ENCODE data around the gene PROX1. TPM values are rescaled to one million over a fixed set of nuclear protein-coding genes. Genes with fewer than 3 reads are reported as not detected.

PROX1 gene
- total RNA-seq, 1 donor from 2014 or later: 4.8 TPM

GRCh38 chr1:214010717-214011116, 22.9 kb downstream of the PROX1 start:
- no peaks in the 10 kb centered on the region for H3K9me3 Mint-ChIP-seq (ENCODE audit: unreplicated experiment)
- TF ChIP-seq EZH2 (IDR thresholded peaks at IDR 0.05; ENCODE audit: insufficient read depth, low read length): no peak
- H3K4me1 ChIP-seq (ENCODE audit: insufficient read depth, low read length): no peaks in the 10 kb centered on the region

GRCh38 chr1:214012418-214012817, 24.6 kb downstream of the PROX1 start:
- H3K4me3 Mint-ChIP-seq (ENCODE audit: unreplicated experiment): no peak overlapping the region
- FAIRE-seq (no peak), DNase-seq (ENCODE audit: low read depth) (no peak)
- H3K4me1 ChIP-seq (ENCODE audit: insufficient read depth, low read length): no peaks in the 10 kb centered on the region
- no peaks in the 10 kb centered on the region for H3K4me1 Mint-ChIP-seq (ENCODE audit: low read depth, unreplicated experiment)
- no peak overlapping the region for H3K27ac ChIP-seq (ENCODE audit: low read depth, low read length)
- H3K4me3 ChIP-seq (ENCODE audit: insufficient read depth, low read depth, low read length): no peak overlapping the region
- TF ChIP-seq CTCF (IDR thresholded peaks at IDR 0.05; ENCODE audit: insufficient read depth, low read depth, low read length) (no peak), EZH2 (IDR thresholded peaks at IDR 0.05; ENCODE audit: insufficient read depth, low read length) (no peak)
- no peaks in the 10 kb centered on the region for H3K9me3 ChIP-seq (ENCODE audit: insufficient read depth, low read depth, low read length)
- no peaks in the 10 kb centered on the region for H3K36me3 ChIP-seq (ENCODE audit: insufficient read depth, low read length)
- no peak overlapping the region for H3K27ac Mint-ChIP-seq (ENCODE audit: unreplicated experiment)
- no peak overlapping the region for H2AFZ ChIP-seq (ENCODE audit: low read depth, low read length)
- no peaks in the 10 kb centered on the region for H3K9me3 Mint-ChIP-seq (ENCODE audit: unreplicated experiment)
- H4K20me1 ChIP-seq (ENCODE audit: insufficient read depth, low read length): no peaks in the 10 kb centered on the region
- no peak overlapping the region for H3K9ac ChIP-seq (ENCODE audit: low read length)
- peaks cover 9% of the 10 kb centered on the region for H3K27me3 Mint-ChIP-seq (ENCODE audit: low read depth, unreplicated experiment)
- no peaks in the 10 kb centered on the region for H3K79me2 ChIP-seq (ENCODE audit: insufficient read depth, low read length)
- H3K4me2 ChIP-seq (ENCODE audit: low read length): no peak overlapping the region
- peaks cover 2% of the 10 kb centered on the region for H3K36me3 Mint-ChIP-seq (ENCODE audit: low read depth, unreplicated experiment)
- H3K27me3 ChIP-seq (ENCODE audit: insufficient read depth, low read length): peaks cover 2% of the 10 kb centered on the region

More at GRCh38 chr1:214010717-214011116, 22.9 kb downstream of the PROX1 start:
- DNase-seq (ENCODE audit: low read depth): no peak
- Histone ChIP-seq H3K9ac (ENCODE audit: low read length) (no peak overlapping the region), H3K27ac (ENCODE audit: low read depth, low read length) (no peak overlapping the region), H3K27me3 (ENCODE audit: insufficient read depth, low read length) (peaks cover 2% of the 10 kb centered on the region), H3K4me2 (ENCODE audit: low read length) (no peak overlapping the region), H2AFZ (ENCODE audit: low read depth, low read length) (no peak overlapping the region), H4K20me1 (ENCODE audit: insufficient read depth, low read length) (no peaks in the 10 kb centered on the region), H3K9me3 (ENCODE audit: insufficient read depth, low read depth, low read length) (no peaks in the 10 kb centered on the region), H3K4me3 (ENCODE audit: insufficient read depth, low read depth, low read length) (no peak overlapping the region), H3K79me2 (ENCODE audit: insufficient read depth, low read length) (no peaks in the 10 kb centered on the region), H3K36me3 (ENCODE audit: insufficient read depth, low read length) (no peaks in the 10 kb centered on the region)
- FAIRE-seq: no peak
- Mint-ChIP-seq H3K4me3 (ENCODE audit: unreplicated experiment) (no peak overlapping the region), H3K4me1 (ENCODE audit: low read depth, unreplicated experiment) (no peaks in the 10 kb centered on the region), H3K27me3 (ENCODE audit: low read depth, unreplicated experiment) (peaks cover 4% of the 10 kb centered on the region), H3K27ac (ENCODE audit: unreplicated experiment) (no peak overlapping the region), H3K36me3 (ENCODE audit: low read depth, unreplicated experiment) (peaks cover 2% of the 10 kb centered on the region)

- Mint-ChIP-seq H3K4me1 (ENCODE audit: low read depth, unreplicated experiment) (no peaks in the 10 kb centered on the region), H3K9me3 (ENCODE audit: unreplicated experiment) (no peaks in the 10 kb centered on the region), H3K27me3 (ENCODE audit: low read depth, unreplicated experiment) (peaks cover 5% of the 10 kb centered on the region), H3K36me3 (ENCODE audit: low read depth, unreplicated experiment) (peaks cover under 1% of the 10 kb centered on the region), H3K4me3 (ENCODE audit: unreplicated experiment) (no peak overlapping the region), H3K27ac (ENCODE audit: unreplicated experiment) (no peak overlapping the region)
- Histone ChIP-seq H3K27me3 (ENCODE audit: insufficient read depth, low read length) (peaks cover 2% of the 10 kb centered on the region), H3K9ac (ENCODE audit: low read length) (no peak overlapping the region), H3K4me3 (ENCODE audit: insufficient read depth, low read depth, low read length) (no peak overlapping the region), H3K79me2 (ENCODE audit: insufficient read depth, low read length) (no peaks in the 10 kb centered on the region), H4K20me1 (ENCODE audit: insufficient read depth, low read length) (no peaks in the 10 kb centered on the region), H3K4me1 (ENCODE audit: insufficient read depth, low read length) (no peaks in the 10 kb centered on the region), H3K27ac (ENCODE audit: low read depth, low read length) (no peak overlapping the region), H3K4me2 (ENCODE audit: low read length) (no peak overlapping the region), H3K9me3 (ENCODE audit: insufficient read depth, low read depth, low read length) (no peaks in the 10 kb centered on the region), H3K36me3 (ENCODE audit: insufficient read depth, low read length) (no peaks in the 10 kb centered on the region), H2AFZ (ENCODE audit: low read depth, low read length) (no peak overlapping the region)
- no peak for TF ChIP-seq CTCF (IDR thresholded peaks at IDR 0.05; ENCODE audit: insufficient read depth, low read depth, low read length)
- no peak for TF ChIP-seq EZH2 (IDR thresholded peaks at IDR 0.05; ENCODE audit: insufficient read depth, low read length)
- no peak for FAIRE-seq
- no peak for DNase-seq (ENCODE audit: low read depth)
Observed at GRCh38 chr1:214013614-214014377, 26.0 kb downstream of the PROX1 start.
